ENCODE data around the gene CCDC3.

DNA sequence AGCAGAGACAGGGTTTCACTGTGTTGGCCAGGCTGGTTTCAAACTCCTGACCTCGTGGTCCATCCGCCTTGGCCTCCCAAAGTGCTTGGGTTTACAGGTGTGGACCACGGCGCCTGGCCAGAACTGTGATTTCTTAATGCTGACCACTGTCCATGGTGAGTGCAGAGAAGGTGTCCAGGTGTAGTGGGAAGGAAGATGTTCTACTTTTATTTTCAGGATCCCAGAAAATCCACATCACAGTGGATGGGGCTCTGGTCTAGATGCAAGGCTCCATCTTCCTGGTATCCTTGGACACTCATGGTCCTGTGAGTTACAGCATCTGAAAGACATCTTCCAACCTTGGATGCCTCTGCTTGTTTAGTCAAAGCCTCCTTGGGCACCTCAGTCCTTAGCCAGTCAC is 92.7 kb downstream of the CCDC3 start:
- TF ChIP-seq, protein P1, sequence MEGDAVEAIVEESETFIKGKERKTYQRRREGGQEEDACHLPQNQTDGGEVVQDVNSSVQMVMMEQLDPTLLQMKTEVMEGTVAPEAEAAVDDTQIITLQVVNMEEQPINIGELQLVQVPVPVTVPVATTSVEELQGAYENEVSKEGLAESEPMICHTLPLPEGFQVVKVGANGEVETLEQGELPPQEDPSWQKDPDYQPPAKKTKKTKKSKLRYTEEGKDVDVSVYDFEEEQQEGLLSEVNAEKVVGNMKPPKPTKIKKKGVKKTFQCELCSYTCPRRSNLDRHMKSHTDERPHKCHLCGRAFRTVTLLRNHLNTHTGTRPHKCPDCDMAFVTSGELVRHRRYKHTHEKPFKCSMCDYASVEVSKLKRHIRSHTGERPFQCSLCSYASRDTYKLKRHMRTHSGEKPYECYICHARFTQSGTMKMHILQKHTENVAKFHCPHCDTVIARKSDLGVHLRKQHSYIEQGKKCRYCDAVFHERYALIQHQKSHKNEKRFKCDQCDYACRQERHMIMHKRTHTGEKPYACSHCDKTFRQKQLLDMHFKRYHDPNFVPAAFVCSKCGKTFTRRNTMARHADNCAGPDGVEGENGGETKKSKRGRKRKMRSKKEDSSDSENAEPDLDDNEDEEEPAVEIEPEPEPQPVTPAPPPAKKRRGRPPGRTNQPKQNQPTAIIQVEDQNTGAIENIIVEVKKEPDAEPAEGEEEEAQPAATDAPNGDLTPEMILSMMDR (IDR thresholded peaks at IDR 0.05): no peak
- TF ChIP-seq POLR2A (IDR thresholded peaks at IDR 0.05): no peak
